Mononuclear cell (primary cell): ENCODE data around the gene TMEM37. TPM values are rescaled to one million over a fixed set of nuclear protein-coding genes. Genes with fewer than 3 reads are reported as not detected.

Experiments
- H3K27me3 ChIP-seq: 2 replicates; pipeline ENCODE4 v1.6.0; 2011; ENCODE audit warnings: low read length, control low read depth; ENCODE audit not compliant: insufficient read depth
- H3K4me1 ChIP-seq: 2 replicates; pipeline ENCODE4 v1.5.1; 2011; ENCODE audit warnings: mild to moderate bottlenecking, low read length, control low read depth; ENCODE audit not compliant: insufficient read depth
- H3K4me3 ChIP-seq: 2 replicates; pipeline ENCODE4 v1.5.1; 2011; ENCODE audit warnings: mild to moderate bottlenecking, low read length, moderate library complexity
- H3K9me3 ChIP-seq: 2 replicates; pipeline ENCODE4 v1.5.1; 2011; ENCODE audit warnings: low read depth, mild to moderate bottlenecking, control low read depth, low read length
- total RNA-seq: library from RNA; depleted of rRNA; stranded (reverse); fragments of >200 nt; gene quantifications from one replicate; pipeline ENCODE4 v1.2.3, GENCODE V29; 2012

Gene TMEM37
- total RNA-seq, 1 donor: not detected

DNA sequence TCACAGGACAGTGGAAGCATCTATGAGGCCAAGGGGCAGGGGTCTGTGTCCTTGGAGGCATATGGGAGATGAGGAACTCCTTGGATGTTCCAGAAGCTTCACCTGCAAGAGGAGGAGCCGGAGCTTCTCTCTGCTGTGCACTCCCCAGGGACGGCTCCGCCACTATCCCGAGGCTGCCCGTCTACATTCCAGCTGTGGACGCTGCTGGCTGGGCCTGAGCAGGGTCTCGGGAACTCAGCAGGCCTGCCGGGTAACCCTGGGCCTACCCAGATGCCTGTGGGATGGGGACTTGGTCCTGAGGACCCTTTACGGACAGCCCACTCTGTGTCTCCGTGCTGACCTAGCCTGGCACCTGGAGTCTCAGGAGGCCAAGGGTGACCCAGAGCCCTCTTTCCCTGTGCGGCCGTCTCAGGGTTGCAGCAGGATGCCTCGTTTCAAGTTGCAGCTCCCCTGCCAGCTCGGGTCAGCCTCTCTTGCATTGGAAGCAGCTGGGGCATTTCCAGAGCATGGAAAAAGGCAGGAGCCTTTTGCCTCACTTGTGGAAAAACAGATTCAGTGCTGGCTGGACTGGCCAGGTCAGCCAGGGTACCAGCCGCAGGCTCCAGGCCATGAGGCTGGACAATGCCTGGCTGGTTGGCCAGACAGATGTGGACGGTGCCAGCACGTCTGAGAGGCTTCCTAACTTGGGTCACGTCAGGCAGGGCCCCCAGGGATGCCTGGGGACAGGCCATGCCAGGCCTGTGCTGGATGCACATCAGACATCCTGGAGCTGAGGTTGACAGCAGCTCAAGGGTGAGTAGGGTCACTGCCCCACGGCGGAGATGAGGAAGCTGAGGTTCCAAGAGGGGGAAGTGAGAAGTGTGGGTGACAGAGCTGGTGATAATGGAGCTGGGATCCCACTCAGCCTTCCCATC, 51.1 kb downstream of the TMEM37 start:
- H3K9me3 ChIP-seq: no peaks in the 10 kb centered on the region
- H3K27me3 ChIP-seq: no peaks in the 10 kb centered on the region
- no peak overlapping the region for H3K4me3 ChIP-seq
- no peaks in the 10 kb centered on the region for H3K4me1 ChIP-seq

DNA sequence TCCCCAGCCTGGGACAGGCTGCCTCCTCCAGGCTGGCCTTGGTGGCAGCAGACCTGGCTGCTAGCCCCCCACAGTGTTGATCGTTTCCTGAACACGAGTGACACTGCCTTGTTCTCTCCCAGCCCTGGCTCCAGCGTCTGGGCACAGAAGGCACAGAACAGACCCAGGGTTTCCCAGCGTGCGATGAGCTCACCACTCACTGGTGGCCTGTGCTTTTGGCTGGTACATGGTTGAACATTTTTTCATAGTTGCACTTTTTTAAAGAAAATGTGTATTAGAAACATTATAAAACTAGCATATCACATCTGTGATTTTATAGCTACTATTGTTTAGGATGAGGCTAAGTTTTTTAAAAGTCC, 51.7 kb downstream of the TMEM37 start:
- no peaks in the 10 kb centered on the region for H3K27me3 ChIP-seq
- no peaks in the 10 kb centered on the region for H3K4me1 ChIP-seq
- no peaks in the 10 kb centered on the region for H3K9me3 ChIP-seq
- no peak overlapping the region for H3K4me3 ChIP-seq

DNA sequence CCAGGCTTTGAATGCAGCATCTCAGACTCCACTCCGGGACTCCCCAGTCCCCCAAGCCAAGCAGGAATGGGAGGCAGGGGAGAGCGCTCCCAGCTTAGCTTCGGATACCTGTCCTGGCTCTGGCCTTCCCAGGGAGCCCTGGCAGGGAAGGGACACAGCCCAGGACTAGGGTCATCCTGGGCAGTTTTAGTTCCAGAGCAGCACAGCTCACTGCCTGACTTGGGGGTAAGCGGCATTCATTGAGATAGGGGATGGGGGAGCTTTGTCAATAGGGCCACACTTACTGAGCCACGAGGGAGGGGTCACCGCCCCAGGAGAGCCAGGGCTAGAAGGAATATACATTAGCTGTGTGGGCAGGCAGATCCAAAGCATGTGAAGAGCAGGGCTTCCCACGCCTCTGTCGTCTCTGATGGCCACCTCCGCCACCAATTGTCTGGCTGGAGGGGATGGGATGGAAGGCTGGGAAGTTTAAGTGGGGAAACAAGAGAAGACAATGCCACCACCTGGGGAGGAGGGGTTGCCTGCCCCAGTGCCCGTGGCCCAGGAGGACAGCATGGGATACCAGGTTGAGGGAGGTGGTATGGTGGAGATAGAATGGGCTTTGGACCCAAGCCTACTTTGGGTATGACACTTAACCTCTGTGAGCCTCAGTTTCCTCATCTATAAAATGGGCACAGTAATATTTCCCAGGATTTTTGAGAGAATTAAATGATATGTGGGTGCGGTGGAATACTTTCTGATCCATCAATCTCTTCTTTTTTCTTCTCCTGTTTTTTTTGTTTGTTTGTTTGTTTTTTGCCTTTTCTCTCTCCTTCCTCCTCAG, 52.5 kb downstream of the TMEM37 start:
- Histone ChIP-seq H3K4me3 (no peak overlapping the region), H3K9me3 (no peaks in the 10 kb centered on the region), H3K4me1 (no peaks in the 10 kb centered on the region), H3K27me3 (no peaks in the 10 kb centered on the region)

DNA sequence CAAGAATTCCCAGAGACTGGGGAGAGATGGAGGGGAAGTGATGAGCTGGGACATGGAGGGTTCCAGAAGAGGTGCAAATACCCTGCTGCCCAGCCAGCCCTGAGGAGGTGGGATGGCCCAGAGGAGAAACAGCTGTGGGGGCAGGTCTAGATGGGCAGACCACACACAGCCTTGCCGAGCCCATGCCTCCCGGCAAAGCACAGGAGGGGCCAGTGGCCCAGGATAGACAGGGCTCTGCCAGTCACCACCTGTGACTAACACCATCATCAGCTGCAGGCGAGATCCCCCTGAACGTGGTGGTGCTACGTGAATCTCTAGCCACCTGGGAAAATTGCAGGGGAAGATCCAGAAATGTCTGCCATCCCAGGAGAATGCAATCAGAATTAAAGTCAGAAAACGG, 53.2 kb downstream of the TMEM37 start:
- H3K4me1 ChIP-seq: no peaks in the 10 kb centered on the region
- no peaks in the 10 kb centered on the region for H3K27me3 ChIP-seq
- no peaks in the 10 kb centered on the region for H3K9me3 ChIP-seq
- H3K4me3 ChIP-seq: no peak overlapping the region

- no peaks in the 10 kb centered on the region for H3K4me1 ChIP-seq
- no peaks in the 10 kb centered on the region for H3K27me3 ChIP-seq
- no peak overlapping the region for H3K4me3 ChIP-seq
- no peaks in the 10 kb centered on the region for H3K9me3 ChIP-seq
These were observed 53.9 kb downstream of the TMEM37 start for GRCh38 chr2:119485336-119486110.

- Histone ChIP-seq H3K27me3 (no peaks in the 10 kb centered on the region), H3K9me3 (no peaks in the 10 kb centered on the region)
These were observed 54.7 kb downstream of the TMEM37 start for GRCh38 chr2:119486196-119486827.

DNA sequence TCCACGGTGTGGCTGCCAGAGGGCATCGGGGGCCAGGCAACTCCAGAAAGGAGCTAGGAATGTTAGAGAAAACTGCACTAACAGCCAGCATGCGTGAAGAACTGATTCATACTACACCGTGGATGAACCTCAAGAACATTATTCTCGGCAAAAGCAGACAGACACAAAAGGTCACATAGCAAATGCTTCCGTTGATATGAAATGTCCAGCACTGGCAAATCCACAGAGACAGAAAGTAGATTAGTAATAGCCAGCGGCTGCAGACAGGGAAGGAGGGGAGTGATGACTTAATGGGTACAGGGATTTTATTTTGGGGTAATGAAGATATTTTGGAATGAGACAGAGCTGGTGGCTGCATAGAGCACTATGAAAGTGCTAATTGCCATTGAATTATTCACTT, 55.2 kb downstream of the TMEM37 start:
- Histone ChIP-seq H3K27me3 (no peaks in the 10 kb centered on the region), H3K9me3 (no peaks in the 10 kb centered on the region), H3K4me1 (no peaks in the 10 kb centered on the region), H3K4me3 (no peak overlapping the region)

More at GRCh38 chr2:119486196-119486827, 54.7 kb downstream of the TMEM37 start:
- H3K4me1 ChIP-seq: no peaks in the 10 kb centered on the region
- no peak overlapping the region for H3K4me3 ChIP-seq

GRCh38 chr2:119487434-119488244, 56.0 kb downstream of the TMEM37 start:
- H3K9me3 ChIP-seq: no peaks in the 10 kb centered on the region
- H3K4me3 ChIP-seq: no peak overlapping the region
- no peaks in the 10 kb centered on the region for H3K27me3 ChIP-seq
- H3K4me1 ChIP-seq: no peaks in the 10 kb centered on the region

Other genes starting within 250 kb of the TMEM37 start
- 1.5 TPM for gene STEAP3, start 208.0 kb upstream of the TMEM37 start, total RNA-seq
- 4.8 TPM for gene C2orf76, start 65.0 kb upstream of the TMEM37 start, total RNA-seq
- 46.8 TPM for gene DBI, start 64.9 kb upstream of the TMEM37 start, total RNA-seq
- not detected for gene SCTR, start 92.6 kb downstream of the TMEM37 start, total RNA-seq
- 0.31 TPM for gene CFAP221, start 112.6 kb downstream of the TMEM37 start, total RNA-seq
- 2.7 TPM for gene TMEM177, start 247.3 kb downstream of the TMEM37 start, total RNA-seq